ENCODE measurements around the gene TMEM181. TPM values are rescaled to one million over a fixed set of nuclear protein-coding genes. Genes with fewer than 3 reads are reported as not detected.
A peak's percentile ranks its signal among the peaks of the same experiment; 100 is the strongest.

The TMEM181 gene
- total and polyA plus RNA-seq, 2 of the 13 experiments (the other 11 are each of a cell fraction or from before 2014, with no cell fraction given): 59.1 to 108 TPM

DNA sequence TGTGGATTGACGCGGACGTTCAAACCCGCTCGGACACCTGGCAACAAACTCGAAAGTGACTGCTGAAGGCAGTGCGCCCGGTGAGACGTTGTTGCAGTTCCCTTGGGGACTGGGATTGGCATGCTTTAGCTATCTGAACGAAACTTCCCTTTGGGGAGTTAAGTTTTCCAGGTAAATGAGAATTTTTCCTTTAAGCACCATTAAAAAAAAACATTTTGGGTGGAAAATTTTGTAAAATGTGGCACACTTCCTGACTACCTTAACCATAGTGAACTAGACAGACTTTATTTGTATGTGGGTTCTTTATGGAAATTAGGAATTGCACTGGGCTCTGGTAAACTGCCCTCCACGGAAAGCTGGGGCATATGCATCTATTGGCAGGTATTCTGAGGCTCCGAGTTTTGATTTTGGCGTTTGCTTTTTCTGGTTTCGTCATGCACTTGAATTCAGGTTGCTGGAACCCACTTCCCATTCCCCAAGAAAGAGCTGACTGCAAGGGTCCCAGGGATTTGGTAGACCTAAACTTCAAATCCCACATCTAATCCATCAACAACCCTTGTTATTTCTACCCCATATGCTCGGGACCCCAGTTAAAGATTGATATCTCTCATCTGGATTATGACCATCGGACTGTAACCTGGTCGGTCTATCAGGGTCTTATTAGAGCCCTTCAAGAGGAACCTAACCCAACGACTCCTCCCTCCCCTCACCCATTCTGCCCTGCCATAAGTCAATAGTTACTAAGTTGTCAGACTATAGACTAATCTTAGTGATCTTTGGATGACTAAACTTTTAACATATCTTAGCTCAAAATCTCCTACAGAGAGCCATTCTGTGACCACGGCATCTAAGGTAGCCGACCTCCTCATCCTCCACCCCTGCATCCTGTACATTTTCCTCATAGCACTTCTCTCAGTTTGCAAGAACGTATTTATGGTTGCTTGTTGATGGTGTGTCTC lies 85.5 kb downstream of the TMEM181 start (continued):
- TF ChIP-seq, protein P1, sequence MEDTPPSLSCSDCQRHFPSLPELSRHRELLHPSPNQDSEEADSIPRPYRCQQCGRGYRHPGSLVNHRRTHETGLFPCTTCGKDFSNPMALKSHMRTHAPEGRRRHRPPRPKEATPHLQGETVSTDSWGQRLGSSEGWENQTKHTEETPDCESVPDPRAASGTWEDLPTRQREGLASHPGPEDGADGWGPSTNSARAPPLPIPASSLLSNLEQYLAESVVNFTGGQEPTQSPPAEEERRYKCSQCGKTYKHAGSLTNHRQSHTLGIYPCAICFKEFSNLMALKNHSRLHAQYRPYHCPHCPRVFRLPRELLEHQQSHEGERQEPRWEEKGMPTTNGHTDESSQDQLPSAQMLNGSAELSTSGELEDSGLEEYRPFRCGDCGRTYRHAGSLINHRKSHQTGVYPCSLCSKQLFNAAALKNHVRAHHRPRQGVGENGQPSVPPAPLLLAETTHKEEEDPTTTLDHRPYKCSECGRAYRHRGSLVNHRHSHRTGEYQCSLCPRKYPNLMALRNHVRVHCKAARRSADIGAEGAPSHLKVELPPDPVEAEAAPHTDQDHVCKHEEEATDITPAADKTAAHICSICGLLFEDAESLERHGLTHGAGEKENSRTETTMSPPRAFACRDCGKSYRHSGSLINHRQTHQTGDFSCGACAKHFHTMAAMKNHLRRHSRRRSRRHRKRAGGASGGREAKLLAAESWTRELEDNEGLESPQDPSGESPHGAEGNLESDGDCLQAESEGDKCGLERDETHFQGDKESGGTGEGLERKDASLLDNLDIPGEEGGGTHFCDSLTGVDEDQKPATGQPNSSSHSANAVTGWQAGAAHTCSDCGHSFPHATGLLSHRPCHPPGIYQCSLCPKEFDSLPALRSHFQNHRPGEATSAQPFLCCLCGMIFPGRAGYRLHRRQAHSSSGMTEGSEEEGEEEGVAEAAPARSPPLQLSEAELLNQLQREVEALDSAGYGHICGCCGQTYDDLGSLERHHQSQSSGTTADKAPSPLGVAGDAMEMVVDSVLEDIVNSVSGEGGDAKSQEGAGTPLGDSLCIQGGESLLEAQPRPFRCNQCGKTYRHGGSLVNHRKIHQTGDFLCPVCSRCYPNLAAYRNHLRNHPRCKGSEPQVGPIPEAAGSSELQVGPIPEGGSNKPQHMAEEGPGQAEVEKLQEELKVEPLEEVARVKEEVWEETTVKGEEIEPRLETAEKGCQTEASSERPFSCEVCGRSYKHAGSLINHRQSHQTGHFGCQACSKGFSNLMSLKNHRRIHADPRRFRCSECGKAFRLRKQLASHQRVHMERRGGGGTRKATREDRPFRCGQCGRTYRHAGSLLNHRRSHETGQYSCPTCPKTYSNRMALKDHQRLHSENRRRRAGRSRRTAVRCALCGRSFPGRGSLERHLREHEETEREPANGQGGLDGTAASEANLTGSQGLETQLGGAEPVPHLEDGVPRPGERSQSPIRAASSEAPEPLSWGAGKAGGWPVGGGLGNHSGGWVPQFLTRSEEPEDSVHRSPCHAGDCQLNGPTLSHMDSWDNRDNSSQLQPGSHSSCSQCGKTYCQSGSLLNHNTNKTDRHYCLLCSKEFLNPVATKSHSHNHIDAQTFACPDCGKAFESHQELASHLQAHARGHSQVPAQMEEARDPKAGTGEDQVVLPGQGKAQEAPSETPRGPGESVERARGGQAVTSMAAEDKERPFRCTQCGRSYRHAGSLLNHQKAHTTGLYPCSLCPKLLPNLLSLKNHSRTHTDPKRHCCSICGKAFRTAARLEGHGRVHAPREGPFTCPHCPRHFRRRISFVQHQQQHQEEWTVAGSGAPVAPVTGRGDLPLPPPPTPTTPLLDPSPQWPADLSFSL (CRISPR knock-in tag; IDR thresholded peaks at IDR 0.05): no peak
- TF ChIP-seq, protein P2, sequence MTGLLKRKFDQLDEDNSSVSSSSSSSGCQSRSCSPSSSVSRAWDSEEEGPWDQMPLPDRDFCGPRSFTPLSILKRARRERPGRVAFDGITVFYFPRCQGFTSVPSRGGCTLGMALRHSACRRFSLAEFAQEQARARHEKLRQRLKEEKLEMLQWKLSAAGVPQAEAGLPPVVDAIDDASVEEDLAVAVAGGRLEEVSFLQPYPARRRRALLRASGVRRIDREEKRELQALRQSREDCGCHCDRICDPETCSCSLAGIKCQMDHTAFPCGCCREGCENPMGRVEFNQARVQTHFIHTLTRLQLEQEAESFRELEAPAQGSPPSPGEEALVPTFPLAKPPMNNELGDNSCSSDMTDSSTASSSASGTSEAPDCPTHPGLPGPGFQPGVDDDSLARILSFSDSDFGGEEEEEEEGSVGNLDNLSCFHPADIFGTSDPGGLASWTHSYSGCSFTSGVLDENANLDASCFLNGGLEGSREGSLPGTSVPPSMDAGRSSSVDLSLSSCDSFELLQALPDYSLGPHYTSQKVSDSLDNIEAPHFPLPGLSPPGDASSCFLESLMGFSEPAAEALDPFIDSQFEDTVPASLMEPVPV (CRISPR knock-in tag; IDR thresholded peaks at IDR 0.05): no peak
- TF ChIP-seq MAFF (IDR thresholded peaks at IDR 0.05; ENCODE audit: low read depth, low read length) (no peak), ZNF562 (CRISPR knock-in tag; IDR thresholded peaks at IDR 0.05; ENCODE audit: borderline replicate concordance) (no peak)
- TF ChIP-seq, protein P3, sequence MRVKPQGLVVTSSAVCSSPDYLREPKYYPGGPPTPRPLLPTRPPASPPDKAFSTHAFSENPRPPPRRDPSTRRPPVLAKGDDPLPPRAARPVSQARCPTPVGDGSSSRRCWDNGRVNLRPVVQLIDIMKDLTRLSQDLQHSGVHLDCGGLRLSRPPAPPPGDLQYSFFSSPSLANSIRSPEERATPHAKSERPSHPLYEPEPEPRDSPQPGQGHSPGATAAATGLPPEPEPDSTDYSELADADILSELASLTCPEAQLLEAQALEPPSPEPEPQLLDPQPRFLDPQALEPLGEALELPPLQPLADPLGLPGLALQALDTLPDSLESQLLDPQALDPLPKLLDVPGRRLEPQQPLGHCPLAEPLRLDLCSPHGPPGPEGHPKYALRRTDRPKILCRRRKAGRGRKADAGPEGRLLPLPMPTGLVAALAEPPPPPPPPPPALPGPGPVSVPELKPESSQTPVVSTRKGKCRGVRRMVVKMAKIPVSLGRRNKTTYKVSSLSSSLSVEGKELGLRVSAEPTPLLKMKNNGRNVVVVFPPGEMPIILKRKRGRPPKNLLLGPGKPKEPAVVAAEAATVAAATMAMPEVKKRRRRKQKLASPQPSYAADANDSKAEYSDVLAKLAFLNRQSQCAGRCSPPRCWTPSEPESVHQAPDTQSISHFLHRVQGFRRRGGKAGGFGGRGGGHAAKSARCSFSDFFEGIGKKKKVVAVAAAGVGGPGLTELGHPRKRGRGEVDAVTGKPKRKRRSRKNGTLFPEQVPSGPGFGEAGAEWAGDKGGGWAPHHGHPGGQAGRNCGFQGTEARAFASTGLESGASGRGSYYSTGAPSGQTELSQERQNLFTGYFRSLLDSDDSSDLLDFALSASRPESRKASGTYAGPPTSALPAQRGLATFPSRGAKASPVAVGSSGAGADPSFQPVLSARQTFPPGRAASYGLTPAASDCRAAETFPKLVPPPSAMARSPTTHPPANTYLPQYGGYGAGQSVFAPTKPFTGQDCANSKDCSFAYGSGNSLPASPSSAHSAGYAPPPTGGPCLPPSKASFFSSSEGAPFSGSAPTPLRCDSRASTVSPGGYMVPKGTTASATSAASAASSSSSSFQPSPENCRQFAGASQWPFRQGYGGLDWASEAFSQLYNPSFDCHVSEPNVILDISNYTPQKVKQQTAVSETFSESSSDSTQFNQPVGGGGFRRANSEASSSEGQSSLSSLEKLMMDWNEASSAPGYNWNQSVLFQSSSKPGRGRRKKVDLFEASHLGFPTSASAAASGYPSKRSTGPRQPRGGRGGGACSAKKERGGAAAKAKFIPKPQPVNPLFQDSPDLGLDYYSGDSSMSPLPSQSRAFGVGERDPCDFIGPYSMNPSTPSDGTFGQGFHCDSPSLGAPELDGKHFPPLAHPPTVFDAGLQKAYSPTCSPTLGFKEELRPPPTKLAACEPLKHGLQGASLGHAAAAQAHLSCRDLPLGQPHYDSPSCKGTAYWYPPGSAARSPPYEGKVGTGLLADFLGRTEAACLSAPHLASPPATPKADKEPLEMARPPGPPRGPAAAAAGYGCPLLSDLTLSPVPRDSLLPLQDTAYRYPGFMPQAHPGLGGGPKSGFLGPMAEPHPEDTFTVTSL (CRISPR knock-in tag; IDR thresholded peaks at IDR 0.05; ENCODE audit: borderline replicate concordance): peak; percentile 4; the same call in 1 of the 2 replicates
- TF ChIP-seq, protein P4, sequence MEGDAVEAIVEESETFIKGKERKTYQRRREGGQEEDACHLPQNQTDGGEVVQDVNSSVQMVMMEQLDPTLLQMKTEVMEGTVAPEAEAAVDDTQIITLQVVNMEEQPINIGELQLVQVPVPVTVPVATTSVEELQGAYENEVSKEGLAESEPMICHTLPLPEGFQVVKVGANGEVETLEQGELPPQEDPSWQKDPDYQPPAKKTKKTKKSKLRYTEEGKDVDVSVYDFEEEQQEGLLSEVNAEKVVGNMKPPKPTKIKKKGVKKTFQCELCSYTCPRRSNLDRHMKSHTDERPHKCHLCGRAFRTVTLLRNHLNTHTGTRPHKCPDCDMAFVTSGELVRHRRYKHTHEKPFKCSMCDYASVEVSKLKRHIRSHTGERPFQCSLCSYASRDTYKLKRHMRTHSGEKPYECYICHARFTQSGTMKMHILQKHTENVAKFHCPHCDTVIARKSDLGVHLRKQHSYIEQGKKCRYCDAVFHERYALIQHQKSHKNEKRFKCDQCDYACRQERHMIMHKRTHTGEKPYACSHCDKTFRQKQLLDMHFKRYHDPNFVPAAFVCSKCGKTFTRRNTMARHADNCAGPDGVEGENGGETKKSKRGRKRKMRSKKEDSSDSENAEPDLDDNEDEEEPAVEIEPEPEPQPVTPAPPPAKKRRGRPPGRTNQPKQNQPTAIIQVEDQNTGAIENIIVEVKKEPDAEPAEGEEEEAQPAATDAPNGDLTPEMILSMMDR (CRISPR knock-in tag; IDR thresholded peaks at IDR 0.05): peak; percentile 4; the same call in 1 of the 2 replicates

Data from HepG2 (cell line).